K562 (cell line): ENCODE measurements around the gene HCFC1R1. TPM values are rescaled to one million over a fixed set of nuclear protein-coding genes. Genes with fewer than 3 reads are reported as not detected.

Source experiments
- ADNP ChIP-seq: fragments of 200-800 bp; sonication (Bioruptor generic); IDR thresholded peaks from 2 replicates; pipeline ENCODE4 v1.6.1; 2016; ENCODE audit warnings: missing genetic modification characterization, missing compliant biosample characterization
- CBX5 ChIP-seq: IDR thresholded peaks from 2 replicates; pipeline ENCODE4 v1.6.1; 2014; ENCODE audit warnings: low read depth, borderline replicate concordance
- CTCF ChIP-seq, 3 experiments: IDR thresholded peaks in 2 of 3; conservative IDR thresholded peaks in 1 of 3; 2 replicates each; pipeline ENCODE4 v1.5.1; 2011 to 2012; ENCODE audit warnings: low read length in 3 of 3, mild to moderate bottlenecking in 3 of 3, control low read depth in 2 of 3, improper control_type of control experiment in 1 of 3, inconsistent platforms in 1 of 3, low read depth in 1 of 3, mixed read lengths in 1 of 3, moderate library complexity in 1 of 3; ENCODE audit not compliant: insufficient read depth in 2 of 3
- ELF4 ChIP-seq: fragments of 450-650 bp; formaldehyde crosslinking; IDR thresholded peaks from 2 replicates; pipeline ENCODE4 v1.4.0; 2022; ENCODE audit warnings: missing genetic modification characterization
- ETS1 ChIP-seq: conservative IDR thresholded peaks from 2 replicates; pipeline ENCODE4 v1.6.1; 2011; ENCODE audit warnings: low read depth, mild to moderate bottlenecking, low read length; ENCODE audit not compliant: control insufficient read depth
- EZH2 ChIP-seq: IDR thresholded peaks from 2 replicates; pipeline ENCODE4 v1.6.1; 2012; ENCODE audit warnings: low read depth, mild to moderate bottlenecking, inconsistent platforms, low read length, borderline replicate concordance
- GTF2A2 ChIP-seq: IDR thresholded peaks from 2 replicates; pipeline ENCODE4 v1.6.1; 2016; ENCODE audit warnings: mild to moderate bottlenecking, missing genetic modification characterization, missing compliant biosample characterization
- HINFP ChIP-seq: fragments of 450-650 bp; conservative IDR thresholded peaks from 2 replicates; pipeline ENCODE4 v1.6.1; 2016; ENCODE audit warnings: missing genetic modification characterization, low read depth, mild to moderate bottlenecking, control low read depth, missing compliant biosample characterization
- KHSRP ChIP-seq: fragments of 450-650 bp; IDR thresholded peaks from 2 replicates; pipeline ENCODE4 v1.6.1; 2017
- KLF10 ChIP-seq: fragments of 250-450 bp; sonication (Bioruptor Pico); IDR thresholded peaks from 2 replicates; pipeline ENCODE4 v1.6.1; 2021; ENCODE audit warnings: matching md5 sums
- MXI1 ChIP-seq: IDR thresholded peaks from 2 replicates; pipeline ENCODE4 v1.6.1; 2011; ENCODE audit warnings: low read depth, mild to moderate bottlenecking, improper control_type of control experiment, low read length
- SMAD1 ChIP-seq: fragments of 150-350 bp; IDR thresholded peaks from 2 replicates; pipeline ENCODE4 v1.6.1; 2014; ENCODE audit warnings: low read length, low read depth; ENCODE audit not compliant: partially characterized antibody
- SP1 ChIP-seq: sonication (generic); formaldehyde crosslinking; IDR thresholded peaks from 2 replicates; pipeline ENCODE4 v1.8.1; 2022; ENCODE audit warnings: mild to moderate bottlenecking, missing genetic modification reagents
- SREBF1 ChIP-seq: fragments of 150-350 bp; IDR thresholded peaks from 2 replicates; pipeline ENCODE4 v1.6.1; 2014; ENCODE audit warnings: antibody characterized with exemption, low read depth, low read length, borderline replicate concordance
- TFAM ChIP-seq: fragments of 250-450 bp; sonication (Bioruptor Pico); conservative IDR thresholded peaks from 2 replicates; pipeline ENCODE4 v1.5.0; 2021; ENCODE audit warnings: mild to moderate bottlenecking, moderate library complexity
- UBTF ChIP-seq, 2 experiments: IDR thresholded peaks; 2 replicates each; pipeline ENCODE4 v1.6.1; 2012; ENCODE audit warnings: improper control_type of control experiment in 2 of 2, low read depth in 2 of 2, low read length in 2 of 2, borderline replicate concordance in 1 of 2
- USF2 ChIP-seq: sonication (generic); formaldehyde crosslinking; IDR thresholded peaks from 2 replicates; pipeline ENCODE4 v1.5.0; 2020; ENCODE audit warnings: missing genetic modification reagents
- ZFP1 ChIP-seq: fragments of 450-650 bp; formaldehyde crosslinking; IDR thresholded peaks from 2 replicates; pipeline ENCODE4 v1.4.0; 2020; ENCODE audit warnings: mild to moderate bottlenecking, mixed read lengths
- ZNF347 ChIP-seq: fragments of 450-650 bp; formaldehyde crosslinking; IDR thresholded peaks from 2 replicates; pipeline ENCODE4 v1.4.0; 2020; ENCODE audit warnings: low read depth, mild to moderate bottlenecking, moderate library complexity
- ZNF384 ChIP-seq: IDR thresholded peaks from 2 replicates; pipeline ENCODE4 v1.6.1; 2012; ENCODE audit warnings: low read depth, low read length, improper control_type of control experiment
- ZNF57 ChIP-seq: fragments of 450-650 bp; formaldehyde crosslinking; IDR thresholded peaks from 2 replicates; pipeline ENCODE4 v1.4.0; 2020; ENCODE audit warnings: mild to moderate bottlenecking, moderate library complexity
- polyA plus RNA-seq, 8 experiments: library from polyadenylated mRNA; depleted of rRNA in 4 of 8; stranded (reverse) in 5 of 8; unstranded in 3 of 8; fragments of >200 nt; fragmentation: Nextera tagmentation in 2 of 8; fragmentation: Illumina TruSeq in 1 of 8; extraction: Ambion mirVana in 2 of 8; extraction: Trizol in 1 of 8; gene quantifications; 2 replicates each; pipeline versions ENCODE4 v1.2.1 to v1.2.3, GENCODE V29; 2011 to 2014; ENCODE audit warnings: inconsistent platforms in 1 of 8, missing spikeins in 1 of 8
- total RNA-seq, 7 experiments: library from RNA; depleted of rRNA in 6 of 7; stranded (reverse); fragments of >200 nt in 6 of 7; fragmentation: Illumina TruSeq in 2 of 7; extraction: Trizol in 2 of 7; gene quantifications; 2 replicates each; pipeline versions ENCODE4 v1.2.1 to v1.2.3, GENCODE V29; 2011 to 2021; ENCODE audit warnings: low replicate concordance in 1 of 7

Gene HCFC1R1
- total and polyA plus RNA-seq, 9 of the 15 experiments (the other 6 are each of a cell fraction or from before 2014, with no cell fraction given): 2.2 to 29.0 (median 11.2) TPM

- TF ChIP-seq HINFP (tag) (no peak), GTF2A2 (tag) (no peak), SMAD1 (no peak), ZNF57 (no peak), KLF10 (CRISPR knock-in tag) (no peak), USF2 (CRISPR knock-in tag) (0 out of 2 replicates have a peak, but pooled peaks have one; percentile 20), MXI1 (0 out of 2 replicates have a peak, but pooled peaks have one; percentile 20), CTCF (IDR thresholded peaks at IDR 0.05 in 2 of 3, conservative IDR thresholded peaks at IDR 0.05 in 1 of 3; ENCODE audit: insufficient read depth in 2 of 3, low read depth in 1 of 3, low read length in 3 of 3) (no peak), ADNP (no peak), TFAM (no peak), CBX5 (no peak), ZNF347 (CRISPR knock-in tag) (no peak), ZFP1 (CRISPR knock-in tag) (no peak), SP1 (no peak; the same call in 1 of the 2 replicates), ELF4 (CRISPR knock-in tag) (0 out of 2 replicates have a peak, but pooled peaks have one; percentile 39), SREBF1 (no peak), ZNF384 (no peak), KHSRP (no peak), EZH2 (no peak), UBTF (IDR thresholded peaks at IDR 0.05; ENCODE audit: borderline replicate concordance in 1 of 2, low read depth in 2 of 2, low read length in 2 of 2) (0 out of 4 replicates have a peak, but pooled peaks of 1 of the 2 experiments have one; percentile 21), ETS1 (peak; percentile 34; the same call in 1 of the 2 replicates)
Observed at GRCh38 chr16:2979669-2980226, 44.0 kb downstream of the HCFC1R1 start (continued).
